GM19438 (cell line): ENCODE results near the gene TGFB1I1.
"Not testable (repeated sequence)": the region's sequence is repeated elsewhere in the genome, so short reads cannot be mapped to it uniquely, and the experiment has no call there.

ENCODE experiments used
- ATAC-seq: cut with Tn5 transposase; IDR thresholded peaks from one replicate; pipeline ENCODE4 v1.9.1; 2021; ENCODE audit warnings: low read depth; ENCODE audit not compliant: unreplicated experiment

The TGFB1I1 gene

GRCh38 chr16:31467858-31468257 lies 4.1 kb upstream of the TGFB1I1 start:
- no peak for ATAC-seq

GRCh38 chr16:31470615-31471014 lies 1.3 kb upstream of the TGFB1I1 start:
- ATAC-seq: no peak

- ATAC-seq: no peak
Observed at GRCh38 chr16:31471241-31471874, 594 bp upstream of the TGFB1I1 start.

- ATAC-seq: no peak
Observed at GRCh38 chr16:31472709-31473203, 804 bp downstream of the TGFB1I1 start.

- ATAC-seq: no peak
Observed at GRCh38 chr16:31473264-31473984, 1.5 kb downstream of the TGFB1I1 start.

- ATAC-seq: no peak
Observed at GRCh38 chr16:31474173-31474714, 2.3 kb downstream of the TGFB1I1 start.

- ATAC-seq: no peak
Observed at GRCh38 chr16:31474773-31475738, 3.1 kb downstream of the TGFB1I1 start.

- ATAC-seq: no peak
Observed at GRCh38 chr16:31475946-31476302, 4.0 kb downstream of the TGFB1I1 start.

GRCh38 chr16:31476303-31477219 lies 4.6 kb downstream of the TGFB1I1 start:
- no peak for ATAC-seq

- no peak for ATAC-seq
Observed at GRCh38 chr16:31477220-31478216, 5.6 kb downstream of the TGFB1I1 start.

DNA sequence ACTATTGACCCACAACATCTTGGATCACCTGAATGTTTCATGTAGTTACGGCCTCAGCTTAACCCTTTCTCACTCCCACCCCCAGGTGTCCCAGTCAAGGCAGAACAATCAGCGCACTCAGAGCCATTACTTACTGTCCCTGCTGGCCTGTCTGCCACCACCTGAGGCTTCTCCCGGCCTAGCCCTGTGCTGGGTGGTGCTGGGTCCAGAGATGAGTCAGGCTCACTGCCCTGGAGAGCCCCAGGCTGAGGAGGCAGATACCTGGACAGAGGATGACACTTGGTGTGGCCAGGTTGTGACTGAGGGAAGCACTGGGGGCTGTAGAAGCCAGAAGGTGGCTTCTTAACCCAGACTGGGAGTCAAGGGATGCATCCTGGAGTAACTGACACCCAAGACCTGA lies 7.0 kb downstream of the TGFB1I1 start:
- no peak for ATAC-seq

DNA sequence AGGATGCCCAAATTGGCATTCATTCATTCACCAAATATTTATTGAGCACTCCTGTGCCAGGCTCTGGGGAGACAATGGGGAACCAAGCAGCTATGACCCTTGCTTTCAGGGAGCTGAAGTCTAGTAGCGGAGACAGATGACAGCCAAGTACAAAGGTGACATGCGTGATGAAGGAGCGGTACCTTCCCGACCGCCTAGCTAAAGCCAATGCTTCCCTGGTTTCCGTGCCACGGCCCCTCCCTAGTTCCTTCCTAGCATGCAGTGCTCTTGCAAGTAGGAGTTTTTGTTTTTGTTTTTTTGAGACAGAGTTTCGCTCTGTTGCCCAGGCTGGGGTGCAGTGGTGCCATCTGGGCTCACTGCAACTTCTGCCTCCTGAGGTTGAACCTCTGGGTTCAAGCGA lies 7.8 kb downstream of the TGFB1I1 start:
- ATAC-seq: no peak

DNA sequence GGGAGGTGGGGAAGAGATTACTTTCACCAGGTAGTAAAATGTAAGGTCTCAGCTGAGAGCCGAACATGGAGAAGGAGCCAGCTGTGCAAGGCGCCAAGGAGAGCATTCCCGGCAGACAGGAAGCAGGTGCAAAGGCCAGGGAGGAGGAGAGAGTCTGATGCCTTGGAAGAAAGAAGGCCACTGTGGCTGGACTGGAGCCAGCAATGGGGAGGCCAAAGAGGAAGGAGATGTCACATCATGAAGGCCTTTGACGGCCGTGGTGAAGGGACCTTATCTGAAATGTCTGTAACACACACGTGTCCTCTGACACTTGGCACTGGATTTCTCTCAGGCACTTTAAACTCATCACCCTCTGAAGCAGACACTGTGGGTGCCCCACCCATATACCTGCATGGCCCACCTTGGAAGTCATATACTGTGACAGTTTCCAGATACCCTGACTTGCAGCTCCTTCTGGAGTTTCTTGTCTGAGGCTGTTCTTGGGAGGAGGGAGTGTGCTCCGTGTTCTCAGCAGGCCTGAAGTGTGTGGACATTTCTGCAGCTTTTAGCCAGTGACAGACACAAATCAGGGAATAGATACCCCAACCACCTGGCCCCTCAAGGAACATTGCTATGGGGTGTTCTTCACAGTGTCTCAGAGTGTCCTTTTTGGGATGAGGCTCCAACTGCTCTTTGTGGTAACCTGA lies 9.0 kb downstream of the TGFB1I1 start:
- ATAC-seq: no peak

DNA sequence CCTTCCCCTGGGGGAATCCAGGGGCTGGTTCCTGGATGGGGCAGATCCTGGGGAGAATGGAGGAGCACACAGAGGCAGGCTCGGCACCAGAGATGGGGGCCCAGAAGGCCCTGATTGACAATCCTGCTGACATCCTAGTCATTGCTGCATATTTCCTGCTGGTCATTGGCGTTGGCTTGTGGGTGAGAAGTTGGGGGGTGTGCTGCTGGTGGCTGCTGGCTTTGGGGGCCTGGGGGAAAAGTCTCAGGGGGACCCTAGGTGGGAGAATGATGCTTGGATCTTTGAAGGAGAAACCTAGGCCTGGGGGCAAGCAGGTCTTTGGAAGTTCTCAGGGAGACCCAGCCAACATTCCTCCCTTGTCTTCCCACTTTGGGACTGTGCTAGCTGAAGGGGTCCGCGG lies 11.1 kb downstream of the TGFB1I1 start, which contains the start of gene SLC5A2:
Gene SLC5A2, plus strand, starts transcription at position 43 of the 400 bp plus-strand sequence. Its CDS starts 14 bp downstream, at position 57.
- ATAC-seq: no peak

DNA sequence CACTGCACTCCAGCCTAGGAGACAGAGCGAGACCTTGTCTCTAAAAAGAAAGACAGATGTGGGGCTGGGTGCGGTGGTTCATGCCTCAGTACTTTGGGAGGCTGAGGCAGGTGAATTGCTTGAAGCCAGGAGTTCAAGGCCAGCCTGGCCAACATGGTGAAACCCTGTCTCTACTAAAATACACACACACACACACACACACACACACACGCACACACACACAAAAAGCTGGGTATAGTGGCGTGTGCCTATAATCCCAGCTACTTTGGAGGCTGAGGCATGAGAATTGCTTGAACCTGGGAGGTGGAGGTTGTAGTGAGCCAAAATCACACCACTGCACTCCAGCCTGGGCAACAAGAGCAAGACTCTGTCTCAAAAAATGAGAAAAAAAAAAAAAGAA lies 12.1 kb downstream of the TGFB1I1 start:
- not testable (repeated sequence) for ATAC-seq

- no peak for ATAC-seq
Observed at GRCh38 chr16:31484491-31485171, 12.7 kb downstream of the TGFB1I1 start.

DNA sequence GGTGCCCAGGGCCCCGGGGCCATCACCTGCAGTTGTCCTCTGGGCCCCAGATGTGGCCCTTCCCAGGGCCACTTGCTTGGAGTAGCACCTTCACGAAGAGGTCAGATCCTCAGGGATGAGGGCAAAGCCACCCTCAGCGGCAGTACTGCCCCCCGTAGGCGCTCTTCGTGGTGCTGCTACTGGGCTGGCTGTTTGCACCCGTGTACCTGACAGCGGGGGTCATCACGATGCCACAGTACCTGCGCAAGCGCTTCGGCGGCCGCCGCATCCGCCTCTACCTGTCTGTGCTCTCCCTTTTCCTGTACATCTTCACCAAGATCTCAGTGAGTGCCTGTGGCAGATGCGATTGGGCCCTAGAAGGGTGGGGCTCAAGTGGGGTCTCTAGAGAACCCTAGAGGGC lies 13.6 kb downstream of the TGFB1I1 start:
- ATAC-seq: no peak
